Thoracic aorta (tissue), 2 donors: Measurements from ENCODE around the gene CTXN1. TPM values are rescaled to one million over a fixed set of nuclear protein-coding genes. Genes with fewer than 3 reads are reported as not detected.

Source experiments
- ATAC-seq: fragments of 150-250 bp; one replicate; pipeline ENCODE4 v1.8.0; 2017; ENCODE audit warnings: low read depth; ENCODE audit not compliant: insufficient number of reproducible peaks, low FRiP score
- DNase-seq: peaks from one replicate; pipeline ENCODE4 v3.0.0-alpha.2; 2020; ENCODE audit warnings: low spot score
- H3K27ac ChIP-seq, 2 donors: fragments of 200-600 bp; sonication (generic); 1 replicate in 1 of 2; 2 replicates in 1 of 2; pipeline ENCODE4 v1.5.1; 2016; ENCODE audit warnings: mild to moderate bottlenecking in 2 of 2, moderate library complexity in 2 of 2
- H3K27me3 ChIP-seq: fragments of 200-600 bp; sonication (generic); replicated peaks from 2 replicates; pipeline ENCODE4 v1.6.0; 2016; ENCODE audit warnings: mild to moderate bottlenecking; ENCODE audit not compliant: insufficient read depth
- H3K36me3 ChIP-seq: fragments of 200-600 bp; sonication (generic); one replicate; pipeline ENCODE4 v1.5.1; 2016
- H3K4me1 ChIP-seq, 2 donors: fragments of 200-600 bp; sonication (generic); 1 replicate in 1 of 2; 2 replicates in 1 of 2; pipeline versions ENCODE4 v1.5.1 to v1.6.0; 2016; ENCODE audit warnings: low read depth in 2 of 2, mild to moderate bottlenecking in 1 of 2; ENCODE audit not compliant: control insufficient read depth in 1 of 2
- H3K4me3 ChIP-seq: fragments of 200-600 bp; sonication (generic); 2 replicates; pipeline ENCODE4 v1.5.1; 2016; ENCODE audit warnings: mild to moderate bottlenecking
- H3K9me3 ChIP-seq: fragments of 200-600 bp; sonication (generic); 2 replicates; pipeline ENCODE4 v1.5.1; 2016
- CTCF ChIP-seq: fragments of 200-600 bp; sonication (generic); IDR thresholded peaks from one replicate; pipeline ENCODE4 v1.5.1; 2019; ENCODE audit warnings: antibody characterized with exemption
- total RNA-seq, 2 donors: library from RNA; depleted of rRNA; stranded (reverse); fragments of >200 nt; gene quantifications; one replicate each; pipeline versions ENCODE4 v1.1.0 to v1.2.3, GENCODE V29; 2016

The CTXN1 gene
- total RNA-seq, 2 donors from 2014 or later = 0.54 TPM; not detected in 1

- H3K27me3 ChIP-seq = no peaks in the 10 kb centered on the region
- TF ChIP-seq CTCF = peak; percentile 52
- peaks cover 32% of the 10 kb centered on the region for H3K36me3 ChIP-seq
- no peaks in the 10 kb centered on the region for H3K9me3 ChIP-seq
- no peak overlapping the region for H3K4me3 ChIP-seq
- no peak overlapping the region for H3K27ac ChIP-seq
- DNase-seq = no peak
- peaks cover 0 to 17% of the 10 kb centered on the region in 2 donors for H3K4me1 ChIP-seq
- ATAC-seq = no peak
These were observed 44.9 kb upstream of the CTXN1 start for GRCh38 chr19:7970716-7971448.

- no peaks in the 10 kb centered on the region for H3K27me3 ChIP-seq
- ATAC-seq (no peak), DNase-seq (no peak)
- no peak overlapping the region for H3K4me3 ChIP-seq
- peaks cover 32% of the 10 kb centered on the region for H3K36me3 ChIP-seq
- H3K4me1 ChIP-seq = peaks cover 0 to 5% of the 10 kb centered on the region in 2 donors
- H3K27ac ChIP-seq = no peak overlapping the region
- TF ChIP-seq CTCF = no peak
- H3K9me3 ChIP-seq = no peaks in the 10 kb centered on the region
These were observed 43.6 kb upstream of the CTXN1 start for GRCh38 chr19:7969555-7969939.

- ATAC-seq = no peak
- DNase-seq = no peak
- H3K36me3 ChIP-seq = peaks cover 37% of the 10 kb centered on the region
- H3K4me1 ChIP-seq = no peaks in the 10 kb centered on the region
- TF ChIP-seq CTCF = no peak
- no peak overlapping the region for H3K4me3 ChIP-seq
- H3K27me3 ChIP-seq = no peaks in the 10 kb centered on the region
- no peaks in the 10 kb centered on the region for H3K9me3 ChIP-seq
- no peak overlapping the region for H3K27ac ChIP-seq
These were observed 43.0 kb upstream of the CTXN1 start for GRCh38 chr19:7968796-7969554.

- no peak for ATAC-seq
- no peaks in the 10 kb centered on the region for H3K9me3 ChIP-seq
- H3K4me3 ChIP-seq = no peak overlapping the region
- H3K27me3 ChIP-seq = no peaks in the 10 kb centered on the region
- H3K27ac ChIP-seq = no peak overlapping the region
- no peak for TF ChIP-seq CTCF
- no peak for DNase-seq
- no peaks in the 10 kb centered on the region for H3K4me1 ChIP-seq
- H3K36me3 ChIP-seq = peaks cover 39% of the 10 kb centered on the region
These were observed 42.3 kb upstream of the CTXN1 start for GRCh38 chr19:7968008-7968795.
